ENCODE data around the gene TNNC1. TPM values are rescaled to one million over a fixed set of nuclear protein-coding genes. Genes with fewer than 3 reads are reported as not detected.

The TNNC1 gene
- total and polyA plus RNA-seq, 12 donors = 6,035 to 18,066 (median 8,315) TPM

DNA sequence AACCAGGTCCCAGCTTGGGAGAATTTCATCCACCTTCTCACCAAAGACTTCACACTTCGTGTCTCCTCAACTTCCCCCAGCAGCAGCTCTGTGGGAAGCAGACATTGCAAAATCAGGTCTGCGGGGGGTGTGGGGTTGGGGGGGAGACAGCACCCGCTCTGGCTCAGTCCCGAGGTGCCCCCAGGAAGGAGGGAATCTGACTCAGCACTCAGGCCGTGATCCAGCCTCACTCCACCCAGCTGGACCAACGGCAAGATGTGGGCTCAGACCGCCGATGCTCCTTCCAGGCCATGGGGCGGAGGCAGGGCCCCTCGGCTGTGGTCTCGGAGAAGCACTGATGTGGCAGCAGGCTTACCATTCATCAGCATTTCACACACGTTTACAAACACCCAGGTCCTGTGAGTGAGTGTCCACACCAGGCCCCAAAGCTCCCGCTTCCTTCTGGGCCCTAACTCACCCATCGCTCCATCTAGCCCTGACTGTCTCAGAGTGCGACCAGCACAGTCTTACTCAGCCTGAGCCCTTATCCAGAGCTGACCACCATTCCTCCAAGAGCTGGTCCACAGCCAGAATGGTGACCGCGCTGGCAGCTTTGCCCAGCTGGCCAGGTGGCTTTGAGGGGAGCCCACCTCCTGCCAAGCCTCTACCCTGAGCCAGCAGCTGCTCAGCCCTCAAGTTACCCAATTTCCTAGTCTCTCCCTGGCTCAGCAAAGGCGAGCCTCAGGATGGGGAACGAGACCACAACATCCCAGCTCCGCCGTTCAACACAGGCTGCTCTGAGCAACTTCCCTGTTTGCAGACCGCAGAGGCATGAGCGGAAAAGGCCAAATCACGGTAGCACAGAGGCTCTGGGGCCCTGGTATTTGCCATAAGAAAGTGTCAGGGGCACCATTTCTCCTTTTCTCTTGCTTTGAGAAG lies 44.6 kb upstream of the TNNC1 start:
- WGBS, 2 donors = 79 to 85% methylated on average over 24 of the region's 24 CpGs
- DNase-seq = peak; percentile 43 to 44
- TF ChIP-seq, protein P1, sequence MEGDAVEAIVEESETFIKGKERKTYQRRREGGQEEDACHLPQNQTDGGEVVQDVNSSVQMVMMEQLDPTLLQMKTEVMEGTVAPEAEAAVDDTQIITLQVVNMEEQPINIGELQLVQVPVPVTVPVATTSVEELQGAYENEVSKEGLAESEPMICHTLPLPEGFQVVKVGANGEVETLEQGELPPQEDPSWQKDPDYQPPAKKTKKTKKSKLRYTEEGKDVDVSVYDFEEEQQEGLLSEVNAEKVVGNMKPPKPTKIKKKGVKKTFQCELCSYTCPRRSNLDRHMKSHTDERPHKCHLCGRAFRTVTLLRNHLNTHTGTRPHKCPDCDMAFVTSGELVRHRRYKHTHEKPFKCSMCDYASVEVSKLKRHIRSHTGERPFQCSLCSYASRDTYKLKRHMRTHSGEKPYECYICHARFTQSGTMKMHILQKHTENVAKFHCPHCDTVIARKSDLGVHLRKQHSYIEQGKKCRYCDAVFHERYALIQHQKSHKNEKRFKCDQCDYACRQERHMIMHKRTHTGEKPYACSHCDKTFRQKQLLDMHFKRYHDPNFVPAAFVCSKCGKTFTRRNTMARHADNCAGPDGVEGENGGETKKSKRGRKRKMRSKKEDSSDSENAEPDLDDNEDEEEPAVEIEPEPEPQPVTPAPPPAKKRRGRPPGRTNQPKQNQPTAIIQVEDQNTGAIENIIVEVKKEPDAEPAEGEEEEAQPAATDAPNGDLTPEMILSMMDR (IDR thresholded peaks at IDR 0.05) = no peak
- peaks cover 0 to 32% (median 0%) of the 10 kb centered on the region in 9 donors for H3K36me3 ChIP-seq
- intact Hi-C loops (cut with DNase I) = no loop called here
- ATAC-seq = peak in 7 of 8 donors; percentile 19 to 58 (median 34)
- no peaks in the 10 kb centered on the region for H3K27me3 ChIP-seq
- H3K27ac ChIP-seq = peak overlapping the region in 4 of 10 donors; percentile 31 to 95 (median 40)
- H3K4me3 ChIP-seq = peak overlapping the region in 1 of 10 donors; percentile 66
- peaks cover 0 to 61% (median 22%) of the 10 kb centered on the region in 9 donors for H3K4me1 ChIP-seq
- H3K9me3 ChIP-seq = no peaks in the 10 kb centered on the region

DNA sequence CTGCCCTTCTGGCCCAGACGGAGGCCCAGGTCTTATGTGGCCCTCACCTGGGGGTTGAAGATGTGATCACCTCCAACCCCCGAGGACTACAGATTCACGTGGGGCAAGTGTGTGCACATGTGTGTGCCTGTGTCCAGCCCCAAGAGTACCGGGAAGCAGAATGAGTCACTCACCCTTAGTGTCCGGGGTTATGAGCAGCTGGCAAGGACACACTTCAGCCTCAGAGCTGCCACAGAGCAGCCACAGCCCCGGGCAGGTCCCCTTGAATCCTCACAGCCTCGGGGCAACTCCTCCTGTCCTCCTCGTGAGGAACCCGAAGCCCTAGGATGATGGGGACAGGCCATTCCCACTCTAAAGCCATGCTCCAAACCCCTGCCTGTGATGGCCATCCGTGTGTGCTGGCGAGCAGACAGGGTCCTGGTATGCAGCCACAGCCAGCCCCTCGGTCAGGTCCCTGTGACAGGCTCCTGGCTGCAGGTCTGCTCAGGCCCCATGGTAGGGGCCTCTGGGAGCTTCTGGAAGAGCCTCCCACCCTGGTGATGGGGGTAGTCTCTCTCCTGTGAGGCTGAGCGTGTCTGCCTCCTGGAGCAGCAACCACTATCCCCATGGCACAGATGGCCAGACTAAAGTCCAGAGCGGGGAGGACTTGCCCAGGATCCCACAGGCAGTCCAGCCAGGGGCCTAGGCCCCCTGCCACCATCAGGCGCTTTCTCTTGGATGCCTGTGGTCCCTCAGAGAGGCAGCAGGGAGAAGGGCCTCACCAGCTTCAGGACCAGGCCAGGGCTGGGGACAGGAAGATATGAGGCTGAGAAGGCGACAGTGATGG lies 42.1 kb upstream of the TNNC1 start:
- DNase-seq = no peak
- H3K4me3 ChIP-seq = peak overlapping the region in 9 of 10 donors; percentile 28 to 66 (median 56)
- H3K9me3 ChIP-seq = no peaks in the 10 kb centered on the region
- WGBS, 2 donors = 58 to 72% methylated on average over 16 of the region's 16 CpGs
- ATAC-seq = peak in 6 of 8 donors; percentile 6 to 56 (median 44)
- peaks cover 3 to 85% (median 44%) of the 10 kb centered on the region in 9 donors for H3K4me1 ChIP-seq
- intact Hi-C loops (cut with DNase I) = no loop called here
- H3K27me3 ChIP-seq = no peaks in the 10 kb centered on the region
- peak overlapping the region; percentile 51 to 95 (median 82) for H3K27ac ChIP-seq
- H3K36me3 ChIP-seq = peaks cover 0 to 32% (median 18%) of the 10 kb centered on the region in 9 donors
- TF ChIP-seq, protein P1 (IDR thresholded peaks at IDR 0.05) = no peak

DNA sequence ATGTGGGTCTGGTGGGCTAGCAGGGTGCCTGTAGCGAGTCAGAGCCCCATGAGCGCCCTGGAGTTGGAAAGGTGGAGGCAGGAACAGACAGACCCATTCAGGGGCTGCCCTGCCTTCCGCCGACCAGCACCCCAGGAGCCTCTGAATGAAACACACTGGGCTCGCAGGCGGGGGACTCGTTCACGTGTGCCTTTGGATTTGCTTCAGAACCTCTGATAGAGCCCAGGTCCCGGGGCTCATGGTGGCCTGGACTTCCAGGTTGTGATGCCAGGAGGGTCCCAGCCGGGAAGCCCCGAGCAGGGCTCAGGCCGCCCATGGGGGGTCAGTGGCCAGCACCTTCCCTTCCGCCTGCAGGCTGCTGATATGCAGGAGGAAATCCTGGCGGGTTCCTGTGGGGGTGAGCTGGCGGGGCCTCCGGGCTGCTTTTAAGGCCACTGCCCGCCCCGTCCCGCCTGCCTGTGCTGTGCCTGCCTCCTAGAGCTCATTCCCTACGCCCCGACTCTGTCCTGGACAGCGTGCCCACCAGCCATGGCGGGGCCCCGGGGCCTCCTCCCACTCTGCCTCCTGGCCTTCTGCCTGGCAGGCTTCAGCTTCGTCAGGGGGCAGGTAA lies 41.1 kb upstream of the TNNC1 start, which contains the start of gene STAB1:
Gene STAB1 (plus strand): TSS at position 453 of the 610 bp plus-strand sequence. CDS start 76 bp downstream, at position 529.
- ATAC-seq = peak; percentile 48 to 81 (median 74)
- peak within 1 kb of the TSS; percentile 51 to 95 (median 82) for H3K27ac ChIP-seq
- DNase-seq = peak; percentile 72 to 79
- H3K4me1 ChIP-seq = peaks cover 3 to 94% (median 54%) of the 10 kb centered on the region in 9 donors
- peaks cover 0 to 39% (median 26%) of the 10 kb centered on the region in 9 donors for H3K36me3 ChIP-seq
- WGBS, 2 donors = 43 to 59% methylated on average over 25 of the region's 25 CpGs
- H3K27me3 ChIP-seq = no peaks in the 10 kb centered on the region
- intact Hi-C loops (cut with DNase I) = loop anchor here in 3 of 10 donors (5.0 kb wide), 3 partner anchors 32 to 42 kb away; partner anchors contain the start of genes NT5DC2 (in 1 of the 3) and UQCC5 (in 1 of the 3)
- TF ChIP-seq, protein P1 (IDR thresholded peaks at IDR 0.05) = peak in 2 of 9 donors; percentile 29 to 32
- peak within 1 kb of the TSS in 9 of 10 donors; percentile 28 to 66 (median 56) for H3K4me3 ChIP-seq
- no peaks in the 10 kb centered on the region for H3K9me3 ChIP-seq

Data from heart right ventricle (tissue), 16 donors.